GM23338 (cell line): ENCODE data around the gene ATP6V1A. TPM values are rescaled to one million over a fixed set of nuclear protein-coding genes. Genes with fewer than 3 reads are reported as not detected.
A peak's percentile ranks its signal among the peaks of the same experiment; 100 is the strongest.

Source experiments
- ATAC-seq: fragments of 200-7000 bp; cut with Tn5 transposase; 3 replicates; pipeline ENCODE4 v1.9.1; 2020
- DNase-seq: peaks from one replicate; pipeline ENCODE4 v3.0.0-alpha.2; 2015; ENCODE audit warnings: low spot score
- H2AFZ ChIP-seq: fragments of 200-600 bp; sonication (generic); 2 replicates; pipeline ENCODE4 v1.8.0; 2016; ENCODE audit warnings: antibody characterized with exemption, mild to moderate bottlenecking, moderate library complexity
- H3F3A ChIP-seq: fragments of 200-600 bp; sonication (generic); replicated peaks from 2 replicates; pipeline ENCODE4 v1.8.0; 2017; ENCODE audit warnings: antibody characterized with exemption, mixed run types, low read depth
- H3K27ac ChIP-seq: fragments of 200-600 bp; sonication (generic); 2 replicates; pipeline ENCODE4 v1.6.1; 2016; ENCODE audit warnings: low read depth
- H3K27me3 ChIP-seq: fragments of 200-600 bp; sonication (generic); 2 replicates; pipeline ENCODE4 v1.8.0; 2016; ENCODE audit warnings: mild to moderate bottlenecking, mixed run types, moderate library complexity; ENCODE audit not compliant: insufficient read depth
- H3K36me3 ChIP-seq: fragments of 200-600 bp; sonication (generic); 2 replicates; pipeline ENCODE4 v1.8.0; 2016; ENCODE audit warnings: mild to moderate bottlenecking; ENCODE audit not compliant: insufficient read depth
- H3K4me1 ChIP-seq: fragments of 200-600 bp; sonication (generic); 2 replicates; pipeline ENCODE4 v1.8.0; 2016; ENCODE audit warnings: mild to moderate bottlenecking, moderate library complexity; ENCODE audit not compliant: insufficient read depth
- H3K4me2 ChIP-seq: fragments of 200-600 bp; sonication (generic); 2 replicates; pipeline ENCODE4 v1.7.1; 2017; ENCODE audit warnings: mixed run types
- H3K4me3 ChIP-seq: fragments of 200-600 bp; sonication (generic); 2 replicates; pipeline ENCODE4 v1.6.1; 2016; ENCODE audit warnings: mixed run types
- H3K79me2 ChIP-seq: fragments of 200-600 bp; sonication (generic); replicated peaks from 2 replicates; pipeline ENCODE4 v1.8.0; 2017; ENCODE audit warnings: mild to moderate bottlenecking; ENCODE audit not compliant: insufficient read depth
- H3K9me2 ChIP-seq: fragments of 200-600 bp; sonication (generic); 2 replicates; pipeline ENCODE4 v1.8.0; 2017; ENCODE audit not compliant: insufficient read depth
- H4K20me1 ChIP-seq: fragments of 200-600 bp; sonication (generic); replicated peaks from 2 replicates; pipeline ENCODE4 v1.8.0; 2017; ENCODE audit warnings: mild to moderate bottlenecking; ENCODE audit not compliant: insufficient read depth
- H3K27ac Mint-ChIP-seq: 2 replicates; pipeline ENCODE4 v1.8.0; 2020; ENCODE audit warnings: inconsistent platforms, mild to moderate bottlenecking, moderate library complexity, mixed read lengths
- H3K27me3 Mint-ChIP-seq: 3 replicates; pipeline ENCODE4 v1.8.0; 2022; ENCODE audit warnings: low read depth, mild to moderate bottlenecking, moderate library complexity, mixed read lengths, inconsistent platforms; ENCODE audit not compliant: insufficient read depth, poor library complexity
- H3K36me3 Mint-ChIP-seq: 3 replicates; pipeline ENCODE4 v1.8.0; 2021; ENCODE audit warnings: low read depth, mild to moderate bottlenecking, inconsistent platforms, moderate library complexity, mixed read lengths
- H3K4me1 Mint-ChIP-seq: 3 replicates; pipeline ENCODE4 v1.8.0; 2020; ENCODE audit warnings: mild to moderate bottlenecking, inconsistent platforms, mixed read lengths
- H3K4me3 Mint-ChIP-seq: 3 replicates; pipeline ENCODE4 v1.8.0; 2021; ENCODE audit warnings: moderate library complexity, mild to moderate bottlenecking, inconsistent platforms, mixed read lengths
- H3K9me3 Mint-ChIP-seq: 3 replicates; pipeline ENCODE4 v1.8.0; 2020; ENCODE audit warnings: moderate library complexity, mild to moderate bottlenecking, inconsistent platforms, mixed read lengths
- CREB1 ChIP-seq: fragments of 250-450 bp; sonication (Bioruptor Pico); IDR thresholded peaks from 2 replicates; pipeline ENCODE4 v1.5.0; 2020; ENCODE audit warnings: low read depth, mild to moderate bottlenecking, moderate library complexity
- CTCF ChIP-seq, 2 experiments: fragments of 200-600 bp in 1 of 2; sonication (generic) in 1 of 2; conservative IDR thresholded peaks; 2 replicates each; pipeline versions ENCODE4 v1.5.1 to v1.6.1; 2016 to 2017; ENCODE audit warnings: antibody characterized with exemption in 2 of 2, low read depth in 2 of 2, mild to moderate bottlenecking in 2 of 2, moderate library complexity in 1 of 2
- ETS1 ChIP-seq: IDR thresholded peaks from 2 replicates; pipeline ENCODE4 v1.6.1; 2016; ENCODE audit warnings: antibody characterized with exemption
- EZH2 ChIP-seq: fragments of 200-600 bp; sonication (generic); IDR thresholded peaks from one replicate; pipeline ENCODE4 v1.8.0; 2017; ENCODE audit warnings: antibody characterized with exemption, mild to moderate bottlenecking, low read depth; ENCODE audit not compliant: unreplicated experiment
- EZH2phosphoT487 ChIP-seq: fragments of 200-600 bp; sonication (generic); IDR thresholded peaks from one replicate; pipeline ENCODE4 v1.8.1; 2018; ENCODE audit warnings: antibody characterized with exemption; ENCODE audit not compliant: unreplicated experiment
- NANOG ChIP-seq: IDR thresholded peaks from 2 replicates; pipeline ENCODE4 v1.6.1; 2016; ENCODE audit warnings: antibody characterized with exemption, borderline replicate concordance
- POLR2AphosphoS5 ChIP-seq: IDR thresholded peaks from 2 replicates; pipeline ENCODE4 v1.6.1; 2016; ENCODE audit warnings: antibody characterized with exemption, low read depth
- REST ChIP-seq: IDR thresholded peaks from one replicate; pipeline ENCODE4 v1.6.1; 2018; ENCODE audit warnings: antibody characterized with exemption; ENCODE audit not compliant: unreplicated experiment
- ZNF114 ChIP-seq: fragments of 250-450 bp; sonication (Bioruptor Pico); IDR thresholded peaks from 2 replicates; pipeline ENCODE4 v1.5.0; 2020; ENCODE audit warnings: mild to moderate bottlenecking, moderate library complexity
- ZNF331 ChIP-seq: fragments of 250-450 bp; sonication (Bioruptor Pico); IDR thresholded peaks from 2 replicates; pipeline ENCODE4 v1.5.0; 2020; ENCODE audit warnings: low read depth, mild to moderate bottlenecking, moderate library complexity
- polyA plus RNA-seq: library from polyadenylated mRNA; unstranded; fragments of >200 nt; fragmentation: Nextera tagmentation; extraction: Ambion mirVana; gene quantifications from 2 replicates; pipeline ENCODE4 v1.2.1, GENCODE V29; 2016
- total RNA-seq: library from RNA; depleted of rRNA; stranded (reverse); fragments of >200 nt; shearing (Covaris generic); gene quantifications from 2 replicates; pipeline ENCODE4 v1.2.3, GENCODE V29; 2014

Gene ATP6V1A
- total and polyA plus RNA-seq, 2 experiments from 2014 or later: 38.0 to 87.3 TPM

GRCh38 chr3:113828600-113828999, 81.8 kb downstream of the ATP6V1A start:
- Mint-ChIP-seq H3K27ac (no peak overlapping the region), H3K4me3 (no peak overlapping the region)
- no peak for ATAC-seq

GRCh38 chr3:113829576-113830354, 82.9 kb downstream of the ATP6V1A start:
- H3K4me2 ChIP-seq: peak overlapping the region; percentile 49; the same call in 1 of the 2 replicates
- H3K27ac Mint-ChIP-seq: no peak overlapping the region
- peaks cover 13% of the 10 kb centered on the region; the same call in 1 of the 2 replicates for H3K4me1 ChIP-seq
- H2AFZ ChIP-seq: peak overlapping the region; percentile 86
- H3F3A ChIP-seq: no peaks in the 10 kb centered on the region
- no peaks in the 10 kb centered on the region for H3K27me3 Mint-ChIP-seq
- no peaks in the 10 kb centered on the region for H3K79me2 ChIP-seq
- H3K9me3 Mint-ChIP-seq: no peaks in the 10 kb centered on the region
- H3K36me3 ChIP-seq: no peaks in the 10 kb centered on the region
- H3K9me2 ChIP-seq: peaks cover 5% of the 10 kb centered on the region; the same call in 1 of the 2 replicates
- no peaks in the 10 kb centered on the region for H4K20me1 ChIP-seq
- ATAC-seq (no peak), DNase-seq (no peak)
- peaks cover 16% of the 10 kb centered on the region for H3K4me1 Mint-ChIP-seq
- no peaks in the 10 kb centered on the region for H3K27me3 ChIP-seq
- H3K4me3 Mint-ChIP-seq: no peak overlapping the region
- no peaks in the 10 kb centered on the region for H3K36me3 Mint-ChIP-seq
- no peak overlapping the region for H3K27ac ChIP-seq
- H3K4me3 ChIP-seq: no peak overlapping the region
- TF ChIP-seq POLR2AphosphoS5 (no peak), ZNF114 (CRISPR knock-in tag) (no peak), EZH2phosphoT487 (no peak), ZNF331 (CRISPR knock-in tag) (no peak), REST (no peak), CREB1 (CRISPR knock-in tag) (no peak), EZH2 (no peak), ETS1 (no peak), CTCF (conservative IDR thresholded peaks at IDR 0.05; ENCODE audit: low read depth in 2 of 2) (no peak), NANOG (no peak)

More at GRCh38 chr3:113828600-113828999, 81.8 kb downstream of the ATP6V1A start:
- Mint-ChIP-seq H3K27me3 (no peaks in the 10 kb centered on the region), H3K4me1 (peaks cover 16% of the 10 kb centered on the region), H3K36me3 (no peaks in the 10 kb centered on the region), H3K9me3 (no peaks in the 10 kb centered on the region)
- no peak overlapping the region for H3K27ac ChIP-seq
- no peaks in the 10 kb centered on the region for H3K79me2 ChIP-seq
- TF ChIP-seq ETS1: no peak
- H3K4me2 ChIP-seq: no peak overlapping the region
- no peaks in the 10 kb centered on the region for H3K27me3 ChIP-seq
- no peaks in the 10 kb centered on the region for H4K20me1 ChIP-seq
- H3K36me3 ChIP-seq: no peaks in the 10 kb centered on the region
- peaks cover 13% of the 10 kb centered on the region; the same call in 1 of the 2 replicates for H3K4me1 ChIP-seq
- no peaks in the 10 kb centered on the region for H3F3A ChIP-seq
- H2AFZ ChIP-seq: peak overlapping the region; percentile 56; the same call in 1 of the 2 replicates
- DNase-seq: no peak
- peaks cover 5% of the 10 kb centered on the region; the same call in 1 of the 2 replicates for H3K9me2 ChIP-seq
- no peak overlapping the region for H3K4me3 ChIP-seq
